ENCODE measurements around the gene EMSY.

EMSY gene

DNA sequence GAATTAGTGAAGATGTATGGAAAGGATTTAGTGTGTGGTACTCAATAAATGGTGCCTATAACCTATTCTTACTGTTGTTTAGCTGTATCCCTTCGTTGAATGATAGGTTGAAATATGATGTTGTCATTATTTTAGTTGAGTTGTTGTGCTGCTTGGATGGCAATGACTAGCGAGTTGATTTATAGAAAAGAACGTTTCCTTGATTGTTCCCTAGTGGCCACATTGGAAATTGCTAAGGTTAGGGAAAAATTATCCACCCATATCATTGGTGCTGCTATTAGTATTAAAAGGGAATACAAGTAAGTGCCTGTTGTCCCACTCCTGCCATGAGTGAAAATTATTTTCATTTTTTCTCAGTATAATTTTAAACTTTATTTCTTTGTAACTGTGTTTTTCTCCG lies 14.5 kb downstream of the EMSY start:
- DNase-seq, result no peak

DNA sequence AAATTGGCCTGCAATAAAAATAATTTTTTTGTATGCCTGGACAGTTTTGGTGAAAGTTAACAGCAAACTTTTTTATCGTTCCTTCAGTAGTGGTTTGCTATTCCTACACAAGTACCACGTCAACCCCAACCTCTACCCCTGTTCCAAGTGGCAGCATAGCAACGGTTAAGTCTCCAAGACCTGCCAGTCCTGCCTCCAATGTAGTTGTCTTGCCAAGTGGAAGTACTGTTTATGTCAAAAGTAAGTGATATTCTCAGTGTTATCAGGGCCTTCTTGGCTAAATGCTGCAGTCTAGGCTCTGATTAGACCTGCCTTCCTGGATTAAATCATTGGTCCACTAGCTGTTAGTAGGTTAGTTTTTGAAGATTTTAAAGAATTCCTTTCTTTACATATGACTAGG lies 15.0 kb downstream of the EMSY start:
- DNase-seq, result no peak

DNA sequence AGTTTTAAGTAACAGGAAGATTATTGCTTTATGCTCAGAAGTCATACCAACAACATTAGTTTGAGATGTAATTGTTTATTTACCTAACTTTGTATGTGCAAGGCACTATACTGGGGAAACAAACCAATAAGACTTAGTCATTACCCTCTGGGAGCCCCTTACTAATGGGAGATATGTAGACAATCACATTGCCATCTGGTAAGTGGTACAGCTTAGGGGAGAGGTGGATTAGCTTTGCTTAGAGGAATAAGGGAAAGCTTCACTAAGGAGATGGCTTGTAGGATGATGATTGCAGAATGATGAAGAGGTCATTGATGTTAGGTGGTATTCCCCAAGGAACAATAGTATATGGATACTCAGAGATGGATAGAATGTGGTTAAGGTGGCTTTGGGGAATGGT lies 17.5 kb downstream of the EMSY start:
- no peak for DNase-seq

DNA sequence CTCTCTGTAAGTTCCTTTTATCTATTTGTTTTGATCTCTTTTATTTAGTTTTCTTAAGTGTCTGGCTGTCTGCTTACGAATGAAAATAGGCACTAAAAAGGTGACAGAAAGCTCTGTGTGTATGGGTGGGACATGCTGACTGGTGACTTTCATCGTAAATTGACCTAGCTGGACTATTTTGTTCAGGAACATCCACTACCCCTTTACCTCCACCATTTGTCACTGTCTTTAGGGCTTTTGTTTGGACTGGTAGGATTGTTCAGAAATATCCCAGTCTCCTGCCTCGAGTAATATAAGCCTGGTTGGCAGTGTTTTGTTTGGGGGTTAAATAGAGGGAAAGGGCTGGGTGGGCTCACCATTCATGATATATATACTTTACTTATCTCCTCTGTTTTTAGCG lies 20.9 kb downstream of the EMSY start:
- no peak for DNase-seq

DNA sequence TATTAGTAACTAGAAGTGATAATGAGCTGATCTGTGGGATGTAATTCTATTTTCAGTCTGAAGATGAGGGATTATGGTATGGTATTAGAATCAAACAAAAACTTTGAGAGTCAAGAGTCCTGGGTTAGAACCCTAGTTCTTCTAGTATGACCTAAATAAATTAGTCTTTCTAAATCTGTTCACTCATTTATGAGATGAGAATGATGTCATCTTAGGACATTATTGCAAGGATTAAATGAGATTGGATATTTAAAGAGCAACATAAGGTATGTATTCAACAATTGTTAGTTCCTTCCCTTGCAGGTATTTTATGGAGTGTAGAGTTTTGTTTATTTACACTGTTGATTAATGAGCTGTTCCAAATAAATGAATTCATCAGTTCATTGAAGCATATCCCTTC lies 21.8 kb downstream of the EMSY start:
- DNase-seq, result no peak

DNA sequence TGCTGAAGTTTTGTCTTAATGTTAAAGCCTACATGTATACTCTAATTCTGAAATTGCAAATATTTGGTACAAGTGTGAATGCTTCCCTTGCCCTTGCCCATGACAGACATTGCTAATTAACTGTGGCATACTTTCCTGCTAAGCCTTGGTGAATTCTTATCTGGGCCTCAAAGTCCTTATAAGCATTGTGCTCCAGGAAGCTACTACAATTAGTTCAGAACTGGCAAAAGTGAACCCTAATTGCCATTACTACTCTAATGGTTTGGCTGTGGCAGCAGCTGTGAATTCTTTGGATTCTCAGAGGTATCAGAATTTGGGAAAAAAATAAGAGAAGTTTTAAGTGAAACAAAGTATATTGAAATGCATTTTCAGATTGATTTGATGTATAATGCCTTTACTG lies 24.3 kb downstream of the EMSY start:
- no peak for DNase-seq

DNA sequence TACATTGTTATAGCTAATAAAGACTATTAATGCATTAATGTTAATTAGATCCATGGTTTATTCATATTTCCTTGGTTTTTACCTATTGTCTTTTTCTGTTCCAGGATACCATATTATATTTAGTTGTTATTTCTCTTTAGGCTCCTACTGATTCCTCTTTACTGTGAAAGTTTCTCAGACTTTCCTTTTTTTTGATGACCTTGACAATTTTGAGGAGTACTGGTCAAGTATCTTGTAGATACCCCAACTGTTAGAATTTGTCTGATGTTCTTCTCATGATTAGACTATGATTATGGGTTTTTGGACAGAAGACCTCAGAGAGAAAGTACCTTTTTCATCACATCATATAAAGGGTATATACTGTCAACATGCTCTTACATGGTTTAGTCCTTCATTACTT lies 26.6 kb downstream of the EMSY start:
- DNase-seq, result no peak

DNA sequence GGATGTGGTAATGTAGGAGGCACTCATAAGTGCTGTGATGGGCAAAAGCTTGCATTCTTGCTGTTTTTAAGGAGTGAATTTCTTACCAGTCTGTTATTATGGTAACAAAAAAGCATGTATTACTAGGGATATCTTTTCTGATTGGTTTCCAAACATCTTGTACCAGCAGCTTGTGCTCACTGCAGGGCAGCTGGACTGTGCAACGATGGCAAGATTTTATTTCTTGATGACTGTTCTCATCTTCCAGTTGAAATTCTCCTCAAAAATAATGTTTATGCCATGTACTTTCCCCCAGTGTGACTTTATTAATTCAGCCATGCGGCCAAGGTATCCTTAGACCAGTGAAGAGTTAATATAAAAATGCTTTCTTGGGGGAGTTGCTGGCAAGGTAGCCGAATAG lies 35.4 kb downstream of the EMSY start:
- DNase-seq, result no peak

DNA sequence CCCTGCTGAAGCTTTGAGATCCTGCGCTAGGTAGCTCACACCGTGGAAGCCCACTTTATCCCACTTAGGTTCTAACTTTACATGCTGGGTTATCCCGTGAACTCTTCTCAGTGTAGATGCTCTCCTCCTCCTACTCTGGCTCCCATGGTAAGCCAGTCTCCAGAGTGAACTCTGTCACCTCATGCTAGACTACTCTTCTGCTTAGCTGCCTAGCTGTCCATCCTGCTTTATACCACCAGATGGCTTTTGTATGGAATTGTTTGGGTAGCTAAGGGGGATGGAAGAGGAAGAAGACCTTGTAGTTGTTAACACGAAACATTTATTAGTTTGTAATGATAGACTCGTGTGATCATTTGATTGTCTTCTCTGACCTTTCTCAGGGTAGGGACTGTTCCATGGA lies 46.8 kb downstream of the EMSY start:
- no peak for DNase-seq

DNA sequence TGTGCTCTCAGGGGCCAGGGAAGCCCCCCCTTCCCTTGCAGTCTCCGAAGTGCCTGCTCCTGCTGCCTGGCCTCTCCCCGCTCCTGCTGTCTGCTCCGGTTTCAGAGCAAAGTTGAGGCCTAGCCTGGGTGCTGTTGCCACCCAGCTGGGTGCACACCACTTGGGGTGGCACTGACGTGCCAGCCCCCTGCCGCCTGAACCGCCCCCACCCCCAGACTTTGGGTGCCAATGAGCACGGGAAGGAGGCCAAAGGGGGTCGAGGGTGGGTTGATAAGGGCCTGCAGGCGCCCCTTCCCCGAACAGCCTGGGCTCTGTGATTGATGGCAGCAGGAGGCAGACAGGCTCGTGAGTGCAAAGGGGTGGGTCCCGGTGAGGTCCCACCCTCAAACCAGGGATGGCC lies 48.2 kb downstream of the EMSY start:
- no peak for DNase-seq

DNA sequence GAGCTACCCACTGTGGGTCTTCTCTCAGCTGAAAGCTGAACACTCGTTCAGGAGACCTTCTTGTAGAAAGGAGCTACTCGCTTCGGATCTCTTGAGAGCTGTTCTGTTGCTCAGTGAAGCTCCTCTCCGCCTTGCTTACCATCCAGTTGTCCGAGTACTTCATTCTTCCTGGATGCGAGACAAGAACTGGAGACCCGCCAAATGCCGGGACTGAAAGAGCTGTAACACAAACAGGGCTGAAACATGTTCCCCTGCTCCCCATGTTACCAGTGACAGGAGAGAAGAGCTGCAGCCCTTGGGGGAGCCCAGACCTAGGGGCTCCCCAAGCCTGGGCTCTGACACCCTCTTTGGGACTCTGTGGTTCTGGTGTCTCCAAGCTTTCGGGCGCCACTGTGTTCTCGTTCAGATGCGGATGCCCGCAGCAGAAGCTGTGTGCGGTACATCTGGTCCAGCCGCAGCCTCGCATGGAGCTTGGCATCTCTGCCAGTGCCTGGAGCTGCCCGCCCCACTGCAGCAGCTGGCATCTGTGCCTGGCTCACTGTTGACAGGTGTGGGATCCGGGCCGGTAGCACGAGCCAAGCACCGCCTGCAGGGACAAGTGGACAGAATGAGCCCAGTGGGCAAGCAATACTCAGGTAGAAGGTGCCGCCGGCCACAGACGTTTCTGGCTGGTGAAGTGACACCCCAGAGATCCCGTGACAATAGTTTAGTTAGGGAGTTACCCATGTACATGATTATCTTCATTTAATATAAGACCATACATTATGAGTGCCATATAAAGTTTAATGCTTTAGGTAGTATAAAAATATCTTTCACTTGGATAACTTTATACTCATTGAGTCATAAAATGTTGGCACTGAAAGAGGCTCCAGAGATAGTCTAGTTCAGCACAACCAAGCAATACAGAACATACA lies 49.1 kb downstream of the EMSY start:
- no peak for DNase-seq

DNA sequence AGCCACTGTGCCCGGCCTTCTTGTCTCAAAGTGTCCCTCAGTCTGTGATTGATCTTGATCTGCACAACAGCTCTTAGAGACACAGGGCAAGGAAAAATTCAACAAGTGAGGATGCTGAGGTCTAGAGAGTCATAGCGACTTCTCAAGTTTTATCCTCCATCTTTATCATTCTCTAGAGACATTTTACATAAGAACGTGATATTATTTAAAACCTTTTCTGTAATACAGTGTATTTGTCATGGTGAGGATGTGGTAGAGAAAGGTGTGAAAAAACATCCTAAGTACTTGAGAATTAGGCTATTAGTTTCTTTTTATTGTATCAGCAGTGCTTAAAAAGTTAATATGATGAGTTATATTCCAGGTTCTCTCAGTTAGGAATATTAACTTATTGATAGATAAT lies 50.2 kb downstream of the EMSY start:
- DNase-seq, result no peak

DNA sequence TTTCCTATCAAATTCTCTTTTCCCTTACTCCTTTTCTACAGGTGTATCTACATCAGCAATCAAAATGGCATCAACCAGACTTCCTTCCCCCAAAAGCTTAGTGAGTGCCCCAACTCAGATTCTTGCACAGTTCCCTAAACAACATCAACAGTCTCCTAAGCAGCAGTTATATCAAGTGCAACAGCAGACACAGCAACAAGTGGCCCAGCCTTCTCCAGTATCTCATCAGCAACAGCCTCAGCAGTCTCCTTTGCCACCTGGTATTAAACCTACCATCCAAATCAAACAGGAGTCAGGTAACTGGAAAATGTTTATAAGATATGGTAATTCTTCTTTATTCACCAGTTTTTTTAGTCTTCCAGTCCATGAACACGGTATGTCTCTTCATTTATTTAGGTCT lies 51.4 kb downstream of the EMSY start:
- no peak for DNase-seq

DNA sequence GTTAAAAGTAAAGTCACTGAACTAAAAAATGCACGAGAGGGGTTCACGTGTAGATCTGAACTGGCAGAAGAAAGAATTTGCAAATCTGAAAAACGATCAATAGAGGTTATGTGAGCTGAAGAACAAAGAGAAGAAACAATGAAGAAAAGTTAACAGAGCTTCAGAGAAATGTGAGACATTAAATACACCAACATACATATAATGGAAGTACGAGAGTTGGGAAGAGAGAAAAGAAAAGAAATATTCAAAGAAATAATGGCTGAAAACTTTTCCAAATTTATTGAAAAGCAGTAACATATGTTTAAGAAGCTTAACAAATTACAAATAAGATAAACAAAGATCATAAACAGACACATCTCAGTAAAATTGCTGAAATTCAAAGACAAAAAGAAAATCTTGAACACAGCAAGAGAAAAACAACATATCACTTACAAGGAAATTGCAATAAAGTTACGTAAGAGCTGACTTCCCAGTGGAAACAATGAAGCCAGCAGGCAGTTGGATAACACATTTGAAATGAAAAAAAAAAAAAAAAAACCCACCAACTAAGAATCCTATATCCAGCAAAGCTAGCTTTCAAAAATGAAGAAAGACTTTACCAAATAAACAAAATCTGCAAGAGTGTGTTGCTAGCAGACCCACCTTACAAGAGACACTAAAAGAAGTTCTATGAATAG lies 56.8 kb downstream of the EMSY start:
- DNase-seq, result no peak

DNA sequence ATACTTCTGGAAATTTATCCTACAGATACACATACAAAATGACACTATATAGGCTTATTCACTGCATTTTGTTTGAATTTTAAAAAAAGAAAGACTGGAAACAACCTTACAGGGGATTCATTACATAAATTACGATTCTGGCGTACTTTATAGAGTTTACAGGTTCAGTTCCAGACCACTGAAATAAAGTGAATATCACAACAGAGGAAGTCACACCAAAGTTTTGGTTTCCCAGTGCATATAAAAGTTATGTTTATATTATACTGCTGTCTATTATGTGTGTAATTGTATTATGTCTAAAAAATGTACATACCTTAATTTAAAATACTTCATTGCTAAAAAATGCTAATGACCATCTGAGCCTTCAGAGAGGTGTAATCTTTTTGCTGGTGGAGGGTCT lies 62.0 kb downstream of the EMSY start:
- no peak for DNase-seq

DNA sequence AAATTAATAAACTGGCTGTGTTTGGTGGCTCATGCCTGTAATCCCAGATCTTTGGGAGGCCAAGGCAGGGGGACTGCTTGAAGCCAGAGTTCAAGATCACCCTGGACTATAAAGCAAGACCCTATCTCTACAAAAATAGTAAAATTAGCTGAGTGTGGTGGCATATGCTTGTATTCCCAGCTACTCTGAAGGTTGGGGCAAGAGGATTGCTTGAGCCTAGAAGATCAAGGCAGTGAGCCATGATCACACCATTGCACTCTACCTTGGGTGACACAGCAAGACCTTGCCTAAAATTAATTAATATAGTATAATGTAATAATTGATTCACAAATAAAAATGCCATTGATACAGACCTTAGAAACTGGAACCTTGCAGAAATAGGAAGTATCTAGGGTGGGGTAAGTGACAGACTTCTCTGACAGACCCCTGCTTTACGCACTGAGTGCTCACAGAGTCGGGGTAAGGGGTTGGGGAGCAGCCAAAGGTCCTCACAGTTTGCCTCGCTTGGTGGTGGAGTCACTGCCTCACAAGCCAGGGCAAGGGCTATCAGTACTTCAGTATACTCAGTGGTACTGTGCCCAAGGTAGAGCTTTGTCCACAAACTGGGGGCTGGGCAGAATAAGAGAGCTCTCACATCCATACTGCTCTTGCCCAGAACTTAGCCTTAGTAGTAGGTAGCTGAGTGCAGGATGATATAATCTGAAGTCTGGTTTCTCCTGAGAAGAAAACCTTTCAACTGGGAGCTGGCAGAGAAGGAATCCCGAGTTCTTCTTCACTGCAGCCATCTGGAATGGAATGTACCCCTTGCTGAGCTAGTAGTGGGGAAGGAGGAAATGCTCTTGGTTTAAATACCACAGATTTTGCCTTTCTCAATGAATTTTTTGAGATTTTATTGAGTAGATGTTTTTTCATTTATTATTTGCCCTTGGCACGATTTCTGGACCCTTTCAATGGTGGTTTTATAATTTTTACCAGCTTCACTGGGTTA lies 65.5 kb downstream of the EMSY start:
- DNase-seq, result no peak

DNA sequence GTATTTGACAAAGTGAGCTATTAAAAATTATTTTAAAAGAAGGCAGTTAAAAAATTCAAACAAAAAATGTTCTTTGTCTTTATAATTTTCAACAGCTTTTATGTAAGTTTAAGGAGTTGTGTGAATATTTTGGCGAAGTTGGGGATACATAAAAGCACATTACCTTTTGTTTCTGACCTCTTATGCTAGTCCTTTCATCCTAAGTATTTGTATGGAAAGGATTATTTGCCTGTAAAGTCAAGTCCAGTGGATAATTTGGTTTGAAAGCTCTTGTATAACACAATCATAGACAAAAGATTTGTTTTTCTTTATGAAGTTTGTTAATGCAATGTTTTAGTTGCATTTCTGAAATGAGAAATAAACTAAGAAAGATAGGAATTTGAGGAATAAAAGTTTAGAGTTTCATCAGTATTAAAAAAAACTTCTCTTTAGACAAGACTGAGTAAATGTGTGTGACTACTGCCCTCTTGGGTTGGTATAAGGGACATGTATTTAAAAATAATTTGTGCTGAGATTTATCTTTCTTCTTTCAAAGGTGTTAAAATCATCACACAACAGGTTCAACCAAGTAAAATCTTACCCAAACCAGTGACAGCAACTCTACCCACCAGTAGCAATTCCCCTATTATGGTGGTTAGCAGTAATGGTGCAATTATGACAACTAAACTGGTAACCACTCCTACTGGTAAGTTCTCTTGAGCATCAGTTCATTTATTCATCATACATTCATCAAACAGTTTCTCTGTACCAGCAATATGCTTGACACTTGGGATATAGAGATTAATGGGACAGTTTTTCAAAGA lies 68.2 kb downstream of the EMSY start:
- DNase-seq, result no peak

DNA sequence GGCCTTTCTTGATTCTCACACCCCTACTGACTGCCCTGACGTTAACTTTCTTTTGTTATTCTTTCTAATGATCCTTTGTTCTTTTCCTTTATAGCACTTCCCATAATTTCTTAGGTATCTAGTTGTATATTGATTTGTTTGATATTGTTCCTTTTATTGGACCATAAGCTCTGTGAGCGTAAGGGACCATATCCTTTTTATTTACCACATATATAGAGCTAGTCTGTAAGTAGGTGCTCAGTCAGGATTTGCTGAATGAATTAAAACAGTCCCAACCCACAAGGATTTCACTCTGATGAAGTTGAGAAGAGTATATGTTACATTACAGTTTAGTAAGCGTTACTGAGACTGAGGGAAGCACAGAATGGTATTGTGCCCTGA lies 68.8 kb downstream of the EMSY start:
- DNase-seq, result no peak

DNA sequence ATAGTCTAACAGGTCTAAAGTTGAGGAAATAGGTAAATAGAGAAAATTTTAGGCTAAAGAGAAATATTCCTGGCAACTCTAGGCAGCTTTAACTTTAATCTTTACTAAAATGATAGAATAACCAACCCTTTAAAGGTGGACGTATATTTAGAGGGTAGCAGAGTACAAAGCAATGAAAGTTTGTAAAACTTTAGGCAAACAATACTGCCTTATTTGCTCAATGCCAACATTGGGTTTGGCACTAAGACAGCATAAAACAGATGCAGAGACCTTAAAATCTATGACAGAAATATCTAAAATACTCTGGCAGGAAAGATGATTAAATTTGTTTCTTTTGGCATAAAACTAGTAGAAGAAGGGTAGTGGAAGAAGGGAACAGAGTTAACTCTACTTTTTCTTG lies 70.7 kb downstream of the EMSY start:
- no peak for DNase-seq

DNA sequence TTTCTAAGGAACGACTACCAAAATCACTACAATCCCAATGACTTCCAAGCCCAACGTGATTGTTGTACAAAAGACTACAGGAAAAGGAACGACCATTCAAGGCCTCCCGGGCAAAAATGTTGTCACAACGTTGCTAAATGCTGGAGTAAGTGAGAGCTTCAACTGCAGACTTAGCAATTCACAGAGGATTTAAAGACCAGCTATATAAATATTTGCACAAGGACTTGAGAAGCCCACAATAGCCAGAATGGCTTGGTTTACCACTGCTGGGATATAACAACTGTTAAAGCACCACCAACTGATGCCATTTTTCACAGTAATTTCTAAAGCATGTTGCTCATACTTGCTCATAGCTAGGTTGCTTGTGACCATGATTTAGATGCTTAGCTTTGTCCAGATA lies 78.3 kb downstream of the EMSY start:
- DNase-seq, result no peak

DNA sequence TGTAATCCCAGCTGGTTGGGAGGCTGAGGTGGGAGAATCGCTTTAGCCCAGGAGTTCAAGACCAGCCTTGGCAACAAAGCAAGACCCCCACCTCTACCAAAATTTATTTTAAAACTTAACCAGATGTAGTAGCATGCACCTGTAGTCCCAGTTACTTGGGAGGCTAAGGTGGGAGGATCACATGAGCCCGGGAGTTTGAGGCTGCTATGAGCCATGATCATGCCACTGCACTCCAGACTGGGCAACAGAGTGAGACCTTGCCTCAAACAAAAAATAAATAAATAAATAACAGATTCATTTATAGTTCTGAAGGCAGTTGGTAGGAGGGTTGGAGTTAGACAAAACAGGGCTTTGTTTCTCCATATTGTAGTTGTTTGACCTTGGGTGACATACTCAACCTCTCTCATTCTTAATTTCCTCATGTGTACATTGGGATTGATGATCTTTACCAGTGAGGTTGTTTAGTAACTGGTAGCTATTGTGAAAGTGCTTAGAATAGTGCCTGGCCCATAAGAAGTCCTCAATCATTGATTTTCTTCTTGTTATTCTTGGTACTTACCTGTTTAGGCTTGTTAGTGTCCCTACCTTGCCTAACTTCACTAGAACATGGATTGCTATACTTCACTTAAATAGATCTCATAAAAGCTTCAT lies 79.1 kb downstream of the EMSY start:
- no peak for DNase-seq

DNA sequence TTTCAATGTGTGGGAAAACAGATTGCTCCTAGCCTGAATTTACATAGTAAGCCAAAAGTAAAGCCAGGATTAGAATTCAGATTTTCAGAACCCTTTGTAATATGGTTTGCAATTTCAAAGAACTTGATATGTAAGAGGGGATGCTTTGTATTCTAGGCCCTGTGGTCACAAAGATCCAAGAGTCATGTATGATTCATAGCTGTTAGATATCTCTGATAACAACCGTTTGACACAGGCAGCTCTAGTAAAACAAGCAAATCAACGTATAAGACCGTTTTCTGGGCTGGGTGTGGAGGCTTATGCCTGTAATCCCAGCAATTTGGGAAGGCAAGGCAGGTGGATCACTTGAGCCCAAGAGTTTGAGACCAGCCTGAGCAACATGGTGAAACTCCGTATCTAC lies 79.6 kb downstream of the EMSY start:
- no peak for DNase-seq

Data from GDM1 (cell line).